ENCODE results near the gene AMOTL1.

The AMOTL1 gene

DNA sequence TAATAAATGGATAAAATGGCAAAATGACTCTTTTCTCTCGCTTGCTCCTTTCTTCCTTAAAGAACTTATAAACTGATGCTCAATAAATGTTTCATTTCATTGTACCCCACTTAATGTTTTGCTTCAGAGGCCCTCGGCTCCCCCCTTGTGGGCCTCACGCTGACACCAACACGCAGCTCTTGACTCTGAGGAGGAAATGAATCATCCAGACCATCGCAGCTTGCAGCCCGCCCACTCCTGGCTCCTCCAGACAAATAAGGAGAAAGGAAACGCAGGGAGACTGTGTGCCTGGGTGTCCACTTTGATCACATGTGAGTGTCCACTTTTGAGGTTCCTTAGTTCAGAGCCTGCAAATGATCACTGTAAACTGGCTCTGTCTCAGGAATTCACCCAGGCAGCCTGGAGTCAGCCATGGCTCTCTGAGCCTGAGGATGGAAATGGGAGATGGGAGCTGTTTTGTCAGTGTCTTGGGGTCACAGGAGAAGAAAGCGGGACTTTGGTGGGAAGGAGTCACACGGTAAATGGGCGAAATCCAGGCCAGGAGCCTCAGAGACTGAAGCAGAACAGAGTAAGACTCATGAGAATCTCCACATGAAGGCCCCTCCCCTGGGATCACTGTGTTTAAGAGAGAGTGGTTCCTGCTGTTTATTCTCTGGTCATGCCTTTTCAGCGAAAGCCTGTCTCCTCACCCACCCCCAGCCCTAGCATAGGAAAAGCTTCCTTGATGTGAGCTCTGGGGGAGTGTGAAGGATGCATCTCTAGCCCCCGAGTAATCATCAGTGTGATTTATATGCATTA, 108.7 kb downstream of the AMOTL1 start:
- Histone ChIP-seq H3K27ac (replicated peaks) (no peak overlapping the region), H3K27me3 (ENCODE audit: insufficient read depth, poor library complexity, severe bottlenecking) (no peaks in the 10 kb centered on the region), H3K4me3 (replicated peaks; ENCODE audit: insufficient read depth, low read length) (no peak overlapping the region)
- DNase-seq (ENCODE audit: low read depth in 1 of 2, low spot score in 1 of 2), result peak; percentile 37 to 67
- no peak for TF ChIP-seq POLR2AphosphoS5 (IDR thresholded peaks at IDR 0.05; ENCODE audit: low read depth)
- TF ChIP-seq, protein P1, sequence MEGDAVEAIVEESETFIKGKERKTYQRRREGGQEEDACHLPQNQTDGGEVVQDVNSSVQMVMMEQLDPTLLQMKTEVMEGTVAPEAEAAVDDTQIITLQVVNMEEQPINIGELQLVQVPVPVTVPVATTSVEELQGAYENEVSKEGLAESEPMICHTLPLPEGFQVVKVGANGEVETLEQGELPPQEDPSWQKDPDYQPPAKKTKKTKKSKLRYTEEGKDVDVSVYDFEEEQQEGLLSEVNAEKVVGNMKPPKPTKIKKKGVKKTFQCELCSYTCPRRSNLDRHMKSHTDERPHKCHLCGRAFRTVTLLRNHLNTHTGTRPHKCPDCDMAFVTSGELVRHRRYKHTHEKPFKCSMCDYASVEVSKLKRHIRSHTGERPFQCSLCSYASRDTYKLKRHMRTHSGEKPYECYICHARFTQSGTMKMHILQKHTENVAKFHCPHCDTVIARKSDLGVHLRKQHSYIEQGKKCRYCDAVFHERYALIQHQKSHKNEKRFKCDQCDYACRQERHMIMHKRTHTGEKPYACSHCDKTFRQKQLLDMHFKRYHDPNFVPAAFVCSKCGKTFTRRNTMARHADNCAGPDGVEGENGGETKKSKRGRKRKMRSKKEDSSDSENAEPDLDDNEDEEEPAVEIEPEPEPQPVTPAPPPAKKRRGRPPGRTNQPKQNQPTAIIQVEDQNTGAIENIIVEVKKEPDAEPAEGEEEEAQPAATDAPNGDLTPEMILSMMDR (IDR thresholded peaks at IDR 0.05; ENCODE audit: insufficient read depth, low read length), result no peak
- no peak for TF ChIP-seq GABPA (IDR thresholded peaks at IDR 0.05; ENCODE audit: low read depth)
- no peak for TF ChIP-seq SPI1 (IDR thresholded peaks at IDR 0.05; ENCODE audit: borderline replicate concordance, low read depth)
- TF ChIP-seq, protein P2, sequence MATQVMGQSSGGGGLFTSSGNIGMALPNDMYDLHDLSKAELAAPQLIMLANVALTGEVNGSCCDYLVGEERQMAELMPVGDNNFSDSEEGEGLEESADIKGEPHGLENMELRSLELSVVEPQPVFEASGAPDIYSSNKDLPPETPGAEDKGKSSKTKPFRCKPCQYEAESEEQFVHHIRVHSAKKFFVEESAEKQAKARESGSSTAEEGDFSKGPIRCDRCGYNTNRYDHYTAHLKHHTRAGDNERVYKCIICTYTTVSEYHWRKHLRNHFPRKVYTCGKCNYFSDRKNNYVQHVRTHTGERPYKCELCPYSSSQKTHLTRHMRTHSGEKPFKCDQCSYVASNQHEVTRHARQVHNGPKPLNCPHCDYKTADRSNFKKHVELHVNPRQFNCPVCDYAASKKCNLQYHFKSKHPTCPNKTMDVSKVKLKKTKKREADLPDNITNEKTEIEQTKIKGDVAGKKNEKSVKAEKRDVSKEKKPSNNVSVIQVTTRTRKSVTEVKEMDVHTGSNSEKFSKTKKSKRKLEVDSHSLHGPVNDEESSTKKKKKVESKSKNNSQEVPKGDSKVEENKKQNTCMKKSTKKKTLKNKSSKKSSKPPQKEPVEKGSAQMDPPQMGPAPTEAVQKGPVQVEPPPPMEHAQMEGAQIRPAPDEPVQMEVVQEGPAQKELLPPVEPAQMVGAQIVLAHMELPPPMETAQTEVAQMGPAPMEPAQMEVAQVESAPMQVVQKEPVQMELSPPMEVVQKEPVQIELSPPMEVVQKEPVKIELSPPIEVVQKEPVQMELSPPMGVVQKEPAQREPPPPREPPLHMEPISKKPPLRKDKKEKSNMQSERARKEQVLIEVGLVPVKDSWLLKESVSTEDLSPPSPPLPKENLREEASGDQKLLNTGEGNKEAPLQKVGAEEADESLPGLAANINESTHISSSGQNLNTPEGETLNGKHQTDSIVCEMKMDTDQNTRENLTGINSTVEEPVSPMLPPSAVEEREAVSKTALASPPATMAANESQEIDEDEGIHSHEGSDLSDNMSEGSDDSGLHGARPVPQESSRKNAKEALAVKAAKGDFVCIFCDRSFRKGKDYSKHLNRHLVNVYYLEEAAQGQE (IDR thresholded peaks at IDR 0.05; ENCODE audit: insufficient replicate concordance, low read depth), result no peak

DNA sequence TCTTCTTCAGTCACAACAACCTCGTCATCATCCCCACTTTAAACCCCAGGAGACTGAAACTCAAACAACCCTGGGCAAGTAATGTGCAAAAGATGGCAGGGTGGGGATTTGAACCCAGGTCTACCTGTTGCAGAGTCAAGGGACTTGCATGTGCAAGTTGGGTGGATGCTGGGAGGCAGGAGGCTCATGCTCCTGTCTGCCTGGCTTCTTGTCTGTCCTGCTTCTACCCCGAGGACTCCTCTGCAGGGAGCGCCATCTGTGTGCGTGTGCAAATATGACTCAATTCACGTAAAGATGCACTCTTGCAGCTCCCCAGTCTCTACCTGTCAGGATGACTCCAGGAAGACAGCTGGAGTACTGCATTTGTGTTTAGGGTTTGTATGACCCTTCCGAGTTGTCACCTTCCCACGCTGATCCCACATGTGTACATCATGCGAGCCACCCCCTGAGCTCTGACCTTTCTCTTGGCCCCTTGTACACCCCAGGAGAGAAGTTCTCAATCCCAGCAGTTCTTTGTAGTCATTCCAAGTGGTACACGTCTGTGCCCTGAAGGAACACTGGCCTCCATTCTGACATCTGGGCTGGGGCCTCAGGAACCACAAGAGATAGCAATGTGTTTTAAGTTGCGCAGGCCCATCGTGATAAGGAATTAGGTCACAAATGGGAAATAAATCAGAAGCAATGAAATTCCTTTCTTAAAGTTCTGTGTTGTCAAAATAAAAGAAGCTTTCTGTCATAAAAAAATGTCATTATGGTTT, 109.5 kb downstream of the AMOTL1 start:
- H3K27ac ChIP-seq (replicated peaks), result no peak overlapping the region
- no peak overlapping the region for H3K4me3 ChIP-seq (replicated peaks; ENCODE audit: insufficient read depth, low read length)
- no peak for DNase-seq (ENCODE audit: low read depth in 1 of 2, low spot score in 1 of 2)
- no peaks in the 10 kb centered on the region for H3K27me3 ChIP-seq (ENCODE audit: insufficient read depth, poor library complexity, severe bottlenecking)
- TF ChIP-seq, protein P2 (IDR thresholded peaks at IDR 0.05; ENCODE audit: insufficient replicate concordance, low read depth), result no peak
- TF ChIP-seq, protein P1 (IDR thresholded peaks at IDR 0.05; ENCODE audit: insufficient read depth, low read length), result no peak
- no peak for TF ChIP-seq POLR2AphosphoS5 (IDR thresholded peaks at IDR 0.05; ENCODE audit: low read depth)
- TF ChIP-seq SPI1 (IDR thresholded peaks at IDR 0.05; ENCODE audit: borderline replicate concordance, low read depth), result no peak
- no peak for TF ChIP-seq GABPA (IDR thresholded peaks at IDR 0.05; ENCODE audit: low read depth)

DNA sequence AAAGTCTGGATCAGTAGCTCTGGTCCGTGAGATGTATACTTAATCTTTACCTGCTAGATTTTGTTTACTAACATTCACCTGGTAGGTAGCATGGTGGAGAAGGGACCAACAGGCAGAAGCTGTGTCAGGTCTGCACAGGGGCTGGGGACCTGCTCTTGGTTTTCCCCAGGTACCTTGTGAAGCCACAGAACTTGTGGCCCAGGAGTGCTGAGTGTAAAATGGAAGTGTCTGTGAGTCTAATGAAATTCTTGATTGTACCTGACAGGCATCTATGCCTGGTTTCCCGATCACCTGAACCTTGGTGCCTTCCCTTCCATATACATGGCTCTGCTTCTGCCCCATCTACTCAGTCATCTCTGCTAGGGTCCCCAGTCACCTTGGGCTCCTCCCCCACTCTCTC, 110.8 kb downstream of the AMOTL1 start:
- DNase-seq (ENCODE audit: low read depth in 1 of 2, low spot score in 1 of 2), result no peak
- Histone ChIP-seq H3K27ac (replicated peaks) (no peak overlapping the region), H3K27me3 (ENCODE audit: insufficient read depth, poor library complexity, severe bottlenecking) (no peaks in the 10 kb centered on the region), H3K4me3 (replicated peaks; ENCODE audit: insufficient read depth, low read length) (no peak overlapping the region)
- TF ChIP-seq POLR2AphosphoS5 (IDR thresholded peaks at IDR 0.05; ENCODE audit: low read depth) (no peak), SPI1 (IDR thresholded peaks at IDR 0.05; ENCODE audit: borderline replicate concordance, low read depth) (no peak), GABPA (IDR thresholded peaks at IDR 0.05; ENCODE audit: low read depth) (no peak)
- TF ChIP-seq, protein P1 (IDR thresholded peaks at IDR 0.05; ENCODE audit: insufficient read depth, low read length), result no peak
- TF ChIP-seq, protein P2 (IDR thresholded peaks at IDR 0.05; ENCODE audit: insufficient replicate concordance, low read depth), result no peak
